ENCODE results near the gene PSEN1.

Gene PSEN1

DNA sequence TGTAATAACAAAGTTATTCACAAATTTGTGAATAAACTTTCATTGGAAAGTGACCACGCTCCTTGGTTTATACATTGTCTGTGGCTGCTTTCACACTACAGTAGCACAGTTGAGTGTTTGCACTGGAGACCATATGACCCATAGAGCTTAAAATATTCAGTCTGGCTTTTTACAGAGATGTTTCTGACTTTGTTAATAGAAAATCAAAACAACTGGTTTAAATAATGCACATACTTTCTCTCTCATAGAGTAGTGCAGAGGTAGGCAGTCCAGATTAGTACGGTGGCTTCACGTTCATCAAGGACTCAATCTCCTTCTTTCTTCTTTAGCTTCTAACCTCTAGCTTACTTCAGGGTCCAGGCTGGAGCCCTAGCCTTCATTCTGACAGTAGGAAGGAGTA lies 36.2 kb downstream of the PSEN1 start:
- Histone ChIP-seq H3K4me1 (ENCODE audit: control insufficient read depth in 2 of 2, insufficient read depth in 1 of 2, low read depth in 1 of 2, low read length in 2 of 2) (peaks cover 0 to 16% of the 10 kb centered on the region in 2 donors), H3K27ac (replicated peaks; ENCODE audit: low read length) (no peak overlapping the region), H3K36me3 (replicated peaks in 1 of 2; ENCODE audit: control insufficient read depth in 2 of 2, insufficient read depth in 2 of 2, low read length in 2 of 2) (peaks cover 19 to 98% of the 10 kb centered on the region in 2 donors), H3K14ac (ENCODE audit: low read length) (no peak overlapping the region), H3K9ac (ENCODE audit: low read depth, low read length, poor library complexity) (no peak overlapping the region), H4K91ac (ENCODE audit: low read depth, low read length, poor library complexity) (no peak overlapping the region), H2BK5ac (ENCODE audit: low read length) (no peak overlapping the region), H2AFZ (ENCODE audit: low read length) (no peak overlapping the region), H3K23ac (ENCODE audit: low read depth, low read length, poor library complexity) (no peak overlapping the region), H3K4me3 (ENCODE audit: low read length in 2 of 2) (no peak overlapping the region), H4K8ac (ENCODE audit: low read depth, low read length) (no peak overlapping the region), H3K4ac (ENCODE audit: low read length) (no peak overlapping the region), H2BK15ac (ENCODE audit: low read length) (no peak overlapping the region), H2BK12ac (ENCODE audit: low read length) (no peak overlapping the region), H3K9me3 (replicated peaks in 1 of 2; ENCODE audit: control insufficient read depth in 2 of 2, insufficient read depth in 1 of 2, low read depth in 1 of 2, low read length in 2 of 2) (no peaks in the 10 kb centered on the region), H3K4me2 (ENCODE audit: insufficient read depth, low read length, poor library complexity, severe bottlenecking) (no peak overlapping the region), H3K18ac (ENCODE audit: low read length) (no peak overlapping the region), H2AK5ac (ENCODE audit: low read depth, low read length) (no peak overlapping the region), H3K79me1 (ENCODE audit: low read depth, low read length) (no peaks in the 10 kb centered on the region), H2BK120ac (ENCODE audit: low read depth, low read length) (no peak overlapping the region), H3K27me3 (ENCODE audit: control insufficient read depth in 3 of 3, insufficient read depth in 3 of 3, low read depth in 1 of 3, low read length in 3 of 3) (no peaks in the 10 kb centered on the region)
- WGBS, 2 donors (ENCODE audit: extremely low coverage in 2 of 2, insufficient read length in 2 of 2, insufficient replicate concordance in 1 of 2), result no CpG with 5 or more reads among the region's 3 CpGs
- DNase-seq (ENCODE audit: low spot score), result no peak

DNA sequence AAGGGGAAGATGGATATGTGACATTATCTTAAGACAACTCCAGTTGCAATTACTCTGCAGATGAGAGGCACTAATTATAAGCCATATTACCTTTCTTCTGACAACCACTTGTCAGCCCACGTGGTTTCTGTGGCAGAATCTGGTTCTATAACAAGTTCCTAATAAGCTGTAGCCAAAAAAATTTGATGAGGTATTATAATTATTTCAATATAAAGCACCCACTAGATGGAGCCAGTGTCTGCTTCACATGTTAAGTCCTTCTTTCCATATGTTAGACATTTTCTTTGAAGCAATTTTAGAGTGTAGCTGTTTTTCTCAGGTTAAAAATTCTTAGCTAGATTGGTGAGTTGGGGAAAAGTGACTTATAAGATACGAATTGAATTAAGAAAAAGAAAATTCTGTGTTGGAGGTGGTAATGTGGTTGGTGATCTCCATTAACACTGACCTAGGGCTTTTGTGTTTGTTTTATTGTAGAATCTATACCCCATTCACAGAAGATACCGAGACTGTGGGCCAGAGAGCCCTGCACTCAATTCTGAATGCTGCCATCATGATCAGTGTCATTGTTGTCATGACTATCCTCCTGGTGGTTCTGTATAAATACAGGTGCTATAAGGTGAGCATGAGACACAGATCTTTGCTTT lies 36.9 kb downstream of the PSEN1 start:
- no peak overlapping the region for H3K27ac ChIP-seq (replicated peaks; ENCODE audit: low read length)
- H2BK120ac ChIP-seq (ENCODE audit: low read depth, low read length), result no peak overlapping the region
- H4K91ac ChIP-seq (ENCODE audit: low read depth, low read length, poor library complexity), result no peak overlapping the region
- H3K4me2 ChIP-seq (ENCODE audit: insufficient read depth, low read length, poor library complexity, severe bottlenecking), result no peak overlapping the region
- H2BK12ac ChIP-seq (ENCODE audit: low read length), result no peak overlapping the region
- no peak overlapping the region for H3K9ac ChIP-seq (ENCODE audit: low read depth, low read length, poor library complexity)
- H3K79me1 ChIP-seq (ENCODE audit: low read depth, low read length), result no peaks in the 10 kb centered on the region
- H2BK5ac ChIP-seq (ENCODE audit: low read length), result no peak overlapping the region
- no peak overlapping the region for H2AFZ ChIP-seq (ENCODE audit: low read length)
- H3K9me3 ChIP-seq (replicated peaks in 1 of 2; ENCODE audit: control insufficient read depth in 2 of 2, insufficient read depth in 1 of 2, low read depth in 1 of 2, low read length in 2 of 2), result no peaks in the 10 kb centered on the region
- no peak overlapping the region for H3K4ac ChIP-seq (ENCODE audit: low read length)
- no peak overlapping the region for H3K4me3 ChIP-seq (ENCODE audit: low read length in 2 of 2)
- no peaks in the 10 kb centered on the region for H3K27me3 ChIP-seq (ENCODE audit: control insufficient read depth in 3 of 3, insufficient read depth in 3 of 3, low read depth in 1 of 3, low read length in 3 of 3)
- H3K18ac ChIP-seq (ENCODE audit: low read length), result no peak overlapping the region
- no peak overlapping the region for H3K23ac ChIP-seq (ENCODE audit: low read depth, low read length, poor library complexity)
- no peak overlapping the region for H3K14ac ChIP-seq (ENCODE audit: low read length)
- peak; percentile 6 for DNase-seq (ENCODE audit: low spot score)
- 100% methylated on average over 1 of the region's 3 CpGs; no CpG with 5 or more reads in 1 of the 2 donors for WGBS, 2 donors (ENCODE audit: extremely low coverage in 2 of 2, insufficient read length in 2 of 2, insufficient replicate concordance in 1 of 2)
- no peak overlapping the region for H4K8ac ChIP-seq (ENCODE audit: low read depth, low read length)
- H3K4me1 ChIP-seq (ENCODE audit: control insufficient read depth in 2 of 2, insufficient read depth in 1 of 2, low read depth in 1 of 2, low read length in 2 of 2), result peaks cover 0 to 16% of the 10 kb centered on the region in 2 donors
- peaks cover 19 to 98% of the 10 kb centered on the region in 2 donors for H3K36me3 ChIP-seq (replicated peaks in 1 of 2; ENCODE audit: control insufficient read depth in 2 of 2, insufficient read depth in 2 of 2, low read length in 2 of 2)
- H2BK15ac ChIP-seq (ENCODE audit: low read length), result no peak overlapping the region
- H2AK5ac ChIP-seq (ENCODE audit: low read depth, low read length), result no peak overlapping the region

DNA sequence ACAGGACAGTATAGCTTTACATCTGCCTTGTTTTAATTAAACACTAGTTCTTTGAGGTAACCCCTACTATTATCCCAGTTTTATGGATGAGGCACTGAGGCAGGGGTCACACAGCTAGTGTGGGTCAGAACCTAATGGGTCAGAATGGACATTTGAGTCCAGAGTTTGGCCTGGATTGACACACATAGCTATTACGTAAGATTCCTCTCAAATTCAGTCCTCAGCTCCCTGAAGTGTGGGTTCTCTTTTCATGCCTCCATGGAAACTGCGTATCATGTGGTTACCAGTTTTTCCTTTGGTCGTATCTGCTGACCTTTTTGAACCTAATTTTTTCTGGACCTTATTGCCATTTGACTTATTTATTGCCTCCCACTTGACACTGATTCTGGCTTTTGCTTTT lies 40.4 kb downstream of the PSEN1 start:
- no peak overlapping the region for H4K8ac ChIP-seq (ENCODE audit: low read depth, low read length)
- H2AK5ac ChIP-seq (ENCODE audit: low read depth, low read length), result no peak overlapping the region
- H3K18ac ChIP-seq (ENCODE audit: low read length), result no peak overlapping the region
- no peak overlapping the region for H3K27ac ChIP-seq (replicated peaks; ENCODE audit: low read length)
- H3K27me3 ChIP-seq (ENCODE audit: control insufficient read depth in 3 of 3, insufficient read depth in 3 of 3, low read depth in 1 of 3, low read length in 3 of 3), result no peaks in the 10 kb centered on the region
- WGBS, 2 donors (ENCODE audit: extremely low coverage in 2 of 2, insufficient read length in 2 of 2, insufficient replicate concordance in 1 of 2), result no CpG with 5 or more reads among the region's 3 CpGs
- no peak overlapping the region for H3K9ac ChIP-seq (ENCODE audit: low read depth, low read length, poor library complexity)
- H4K91ac ChIP-seq (ENCODE audit: low read depth, low read length, poor library complexity), result no peak overlapping the region
- DNase-seq (ENCODE audit: low spot score), result no peak
- no peak overlapping the region for H2BK15ac ChIP-seq (ENCODE audit: low read length)
- no peaks in the 10 kb centered on the region for H3K9me3 ChIP-seq (replicated peaks in 1 of 2; ENCODE audit: control insufficient read depth in 2 of 2, insufficient read depth in 1 of 2, low read depth in 1 of 2, low read length in 2 of 2)
- peaks cover 10 to 100% of the 10 kb centered on the region in 2 donors for H3K36me3 ChIP-seq (replicated peaks in 1 of 2; ENCODE audit: control insufficient read depth in 2 of 2, insufficient read depth in 2 of 2, low read length in 2 of 2)
- H3K23ac ChIP-seq (ENCODE audit: low read depth, low read length, poor library complexity), result no peak overlapping the region
- peaks cover under 1% of the 10 kb centered on the region for H3K79me1 ChIP-seq (ENCODE audit: low read depth, low read length)
- no peak overlapping the region for H2BK12ac ChIP-seq (ENCODE audit: low read length)
- H2BK5ac ChIP-seq (ENCODE audit: low read length), result no peak overlapping the region
- H3K4me2 ChIP-seq (ENCODE audit: insufficient read depth, low read length, poor library complexity, severe bottlenecking), result no peak overlapping the region
- no peak overlapping the region for H3K14ac ChIP-seq (ENCODE audit: low read length)
- H3K4me1 ChIP-seq (ENCODE audit: control insufficient read depth in 2 of 2, insufficient read depth in 1 of 2, low read depth in 1 of 2, low read length in 2 of 2), result peaks cover 0 to 3% of the 10 kb centered on the region in 2 donors
- no peak overlapping the region for H2BK120ac ChIP-seq (ENCODE audit: low read depth, low read length)
- H3K4ac ChIP-seq (ENCODE audit: low read length), result no peak overlapping the region
- H3K4me3 ChIP-seq (ENCODE audit: low read length in 2 of 2), result no peak overlapping the region
- H2AFZ ChIP-seq (ENCODE audit: low read length), result no peak overlapping the region

DNA sequence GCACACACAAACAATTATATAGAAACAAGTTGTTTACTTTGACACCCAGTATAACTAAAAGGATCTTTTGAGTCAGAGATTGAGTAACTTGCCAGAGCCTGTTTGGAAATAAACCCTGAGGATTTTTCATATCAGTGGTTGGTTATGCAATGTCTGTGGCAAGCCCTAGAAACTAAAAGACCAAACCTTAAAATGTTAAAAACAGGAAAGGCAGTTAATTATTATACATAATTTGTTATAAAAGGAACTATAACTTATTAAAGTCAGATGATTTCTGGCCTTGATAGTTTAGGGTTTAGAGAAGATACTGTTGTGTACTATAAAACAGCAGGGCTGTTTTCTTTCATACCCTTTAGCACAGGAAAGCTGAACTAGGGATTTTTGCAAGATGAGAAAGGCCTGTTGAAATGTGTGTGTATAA lies 44.1 kb downstream of the PSEN1 start:
- Histone ChIP-seq H2AFZ (ENCODE audit: low read length) (no peak overlapping the region), H3K9ac (ENCODE audit: low read depth, low read length, poor library complexity) (no peak overlapping the region), H3K4ac (ENCODE audit: low read length) (no peak overlapping the region), H4K91ac (ENCODE audit: low read depth, low read length, poor library complexity) (no peak overlapping the region), H2AK5ac (ENCODE audit: low read depth, low read length) (no peak overlapping the region), H2BK120ac (ENCODE audit: low read depth, low read length) (no peak overlapping the region), H2BK5ac (ENCODE audit: low read length) (no peak overlapping the region), H3K23ac (ENCODE audit: low read depth, low read length, poor library complexity) (no peak overlapping the region), H3K36me3 (replicated peaks in 1 of 2; ENCODE audit: control insufficient read depth in 2 of 2, insufficient read depth in 2 of 2, low read length in 2 of 2) (peaks cover 5 to 73% of the 10 kb centered on the region in 2 donors), H3K79me1 (ENCODE audit: low read depth, low read length) (peaks cover 1% of the 10 kb centered on the region), H2BK15ac (ENCODE audit: low read length) (no peak overlapping the region), H3K4me1 (ENCODE audit: control insufficient read depth in 2 of 2, insufficient read depth in 1 of 2, low read depth in 1 of 2, low read length in 2 of 2) (peaks cover 0 to 3% of the 10 kb centered on the region in 2 donors), H3K18ac (ENCODE audit: low read length) (no peak overlapping the region), H3K27me3 (ENCODE audit: control insufficient read depth in 3 of 3, insufficient read depth in 3 of 3, low read depth in 1 of 3, low read length in 3 of 3) (no peaks in the 10 kb centered on the region), H3K27ac (replicated peaks; ENCODE audit: low read length) (no peak overlapping the region), H4K8ac (ENCODE audit: low read depth, low read length) (no peak overlapping the region), H2BK12ac (ENCODE audit: low read length) (no peak overlapping the region), H3K4me3 (ENCODE audit: low read length in 2 of 2) (no peak overlapping the region), H3K9me3 (replicated peaks in 1 of 2; ENCODE audit: control insufficient read depth in 2 of 2, insufficient read depth in 1 of 2, low read depth in 1 of 2, low read length in 2 of 2) (peaks cover 0 to 3% of the 10 kb centered on the region in 2 donors), H3K4me2 (ENCODE audit: insufficient read depth, low read length, poor library complexity, severe bottlenecking) (no peak overlapping the region), H3K14ac (ENCODE audit: low read length) (no peak overlapping the region)
- DNase-seq (ENCODE audit: low spot score), result no peak
